Measurements from ENCODE around the gene MPPED1. TPM values are rescaled to one million over a fixed set of nuclear protein-coding genes. Genes with fewer than 3 reads are reported as not detected.

The MPPED1 gene
- total and polyA plus RNA-seq, 8 donors, result 0.19 to 1.5 (median 0.47) TPM; not detected in 4

DNA sequence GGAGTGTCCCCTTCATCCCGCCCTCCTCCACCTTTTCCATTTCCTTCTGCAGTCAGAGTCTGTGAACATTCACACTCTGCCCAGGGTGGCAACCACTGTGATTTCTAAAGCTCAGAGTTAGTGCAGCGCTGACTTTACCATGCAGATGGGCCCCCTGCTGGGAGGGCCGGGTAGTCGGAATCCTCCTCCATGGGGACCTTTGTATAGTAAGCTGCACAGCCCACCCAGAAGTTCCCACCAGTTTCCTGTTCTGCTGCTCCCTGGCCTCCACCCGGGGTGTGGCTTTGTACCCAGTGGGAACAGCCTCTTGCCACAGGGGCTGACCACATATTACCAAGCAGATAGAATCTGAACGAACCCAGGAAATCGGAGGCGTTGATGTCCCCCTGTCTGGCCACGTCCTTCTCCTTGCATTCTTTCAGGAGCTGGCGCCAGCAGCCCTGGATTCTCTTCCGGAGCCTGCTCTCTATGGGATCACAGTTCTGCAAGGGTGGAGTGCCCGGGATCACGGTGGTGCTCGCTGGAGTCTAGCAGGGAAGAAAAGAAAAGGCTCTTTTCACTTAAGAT lies 125.3 kb downstream of the MPPED1 start:
- Histone ChIP-seq H3K9me3 (peaks cover 0 to 7% (median 3%) of the 10 kb centered on the region in 4 donors), H3K4me1 (no peaks in the 10 kb centered on the region), H3K36me3 (peaks cover 0 to 18% (median 0%) of the 10 kb centered on the region in 4 donors), H3K27me3 (no peaks in the 10 kb centered on the region), H3K4me3 (no peak overlapping the region), H3K27ac (no peak overlapping the region)
- peak in 1 of 2 donors; percentile 23 for DNase-seq
- intact Hi-C loops (cut with DNase I; ENCODE audit: low total_unique reads), result no loop called here
- WGBS, 5 donors, result 86 to 91% (median 90%) methylated on average over 13 to 14 of the region's 14 CpGs
- TF ChIP-seq, protein P1, sequence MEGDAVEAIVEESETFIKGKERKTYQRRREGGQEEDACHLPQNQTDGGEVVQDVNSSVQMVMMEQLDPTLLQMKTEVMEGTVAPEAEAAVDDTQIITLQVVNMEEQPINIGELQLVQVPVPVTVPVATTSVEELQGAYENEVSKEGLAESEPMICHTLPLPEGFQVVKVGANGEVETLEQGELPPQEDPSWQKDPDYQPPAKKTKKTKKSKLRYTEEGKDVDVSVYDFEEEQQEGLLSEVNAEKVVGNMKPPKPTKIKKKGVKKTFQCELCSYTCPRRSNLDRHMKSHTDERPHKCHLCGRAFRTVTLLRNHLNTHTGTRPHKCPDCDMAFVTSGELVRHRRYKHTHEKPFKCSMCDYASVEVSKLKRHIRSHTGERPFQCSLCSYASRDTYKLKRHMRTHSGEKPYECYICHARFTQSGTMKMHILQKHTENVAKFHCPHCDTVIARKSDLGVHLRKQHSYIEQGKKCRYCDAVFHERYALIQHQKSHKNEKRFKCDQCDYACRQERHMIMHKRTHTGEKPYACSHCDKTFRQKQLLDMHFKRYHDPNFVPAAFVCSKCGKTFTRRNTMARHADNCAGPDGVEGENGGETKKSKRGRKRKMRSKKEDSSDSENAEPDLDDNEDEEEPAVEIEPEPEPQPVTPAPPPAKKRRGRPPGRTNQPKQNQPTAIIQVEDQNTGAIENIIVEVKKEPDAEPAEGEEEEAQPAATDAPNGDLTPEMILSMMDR (IDR thresholded peaks at IDR 0.05), result no peak
- TF ChIP-seq POLR2AphosphoS5 (IDR thresholded peaks at IDR 0.05), result no peak
- no peak for TF ChIP-seq POLR2A (IDR thresholded peaks at IDR 0.05)
- TF ChIP-seq EP300 (IDR thresholded peaks at IDR 0.05), result no peak

DNA sequence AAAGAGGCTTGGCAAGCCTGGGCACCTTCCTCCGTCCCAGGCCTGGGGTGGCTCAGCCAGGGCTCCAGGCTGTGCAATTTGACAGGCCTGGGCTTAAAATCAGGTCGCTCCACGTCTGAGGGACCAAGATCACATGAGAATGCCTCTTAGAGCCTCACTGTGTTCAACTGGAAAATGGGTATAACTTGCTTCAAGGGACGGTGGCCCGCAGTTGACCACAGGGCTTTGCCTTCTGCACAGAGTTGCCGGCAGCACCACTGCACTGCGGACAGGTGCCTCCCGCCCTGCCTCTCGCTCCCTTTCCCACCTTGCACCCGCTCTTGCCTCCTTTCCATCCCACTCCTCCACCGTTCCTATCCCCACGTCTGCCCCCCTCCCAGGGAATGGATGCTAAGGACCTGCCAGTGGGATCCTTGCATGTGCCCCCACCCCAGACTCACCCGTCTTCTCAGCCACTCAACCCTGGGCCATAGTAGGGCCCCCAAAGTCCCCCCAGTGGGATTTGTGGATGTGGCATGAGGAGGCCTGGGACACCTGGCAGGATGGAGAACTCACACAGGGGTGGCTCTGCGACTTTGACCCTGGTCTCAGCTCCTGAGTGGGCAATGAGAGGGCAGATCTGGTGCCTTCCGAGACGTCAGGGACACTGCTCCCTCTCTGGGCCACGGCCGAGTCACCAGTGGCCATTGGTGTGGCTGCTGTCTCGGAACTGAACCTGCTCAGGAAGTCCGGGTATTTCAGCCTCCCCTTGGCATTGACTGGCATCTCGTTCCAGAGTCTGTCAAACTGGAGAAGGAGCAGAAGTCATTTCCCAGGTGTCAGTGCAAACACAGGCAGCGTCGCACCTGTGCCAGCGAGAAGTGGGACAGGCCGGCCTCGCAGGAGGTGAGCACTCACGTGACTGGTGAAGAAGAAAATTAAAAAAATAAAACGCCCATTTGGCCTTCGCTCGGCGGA lies 128.0 kb downstream of the MPPED1 start:
- WGBS, 5 donors, result 83 to 91% (median 86%) methylated on average over 25 to 31 of the region's 31 CpGs
- intact Hi-C loops (cut with DNase I; ENCODE audit: low total_unique reads), result no loop called here
- H3K4me3 ChIP-seq, result no peak overlapping the region

DNA sequence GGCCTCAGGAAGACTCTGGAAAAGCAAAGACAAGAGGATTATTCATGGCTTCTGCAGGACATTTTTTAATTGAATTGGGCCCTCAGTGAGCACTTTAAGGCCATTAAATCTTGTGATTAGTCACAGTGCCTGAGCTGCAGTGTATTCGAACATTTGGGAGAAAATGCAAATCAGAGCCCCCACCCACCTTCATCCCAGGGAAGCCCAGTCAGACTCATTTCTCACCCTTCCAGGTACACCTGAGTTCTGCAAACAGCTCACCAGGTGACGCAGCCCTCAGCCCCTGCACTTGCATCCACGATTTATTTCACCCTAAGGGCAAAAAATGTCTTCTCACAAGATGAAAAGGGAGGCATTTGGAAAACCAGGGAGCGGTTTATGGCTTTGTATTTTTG lies 128.7 kb downstream of the MPPED1 start:
- no peak for DNase-seq
- intact Hi-C loops (cut with DNase I; ENCODE audit: low total_unique reads), result no loop called here

More for the DNA sequence above, 128.0 kb downstream of the MPPED1 start:
- Histone ChIP-seq H3K36me3 (peaks cover 0 to 18% (median 0%) of the 10 kb centered on the region in 4 donors), H3K4me1 (no peaks in the 10 kb centered on the region), H3K27me3 (no peaks in the 10 kb centered on the region), H3K27ac (no peak overlapping the region), H3K9me3 (peaks cover 0 to 7% (median 3%) of the 10 kb centered on the region in 4 donors)
- no peak for DNase-seq
- TF ChIP-seq POLR2AphosphoS5 (IDR thresholded peaks at IDR 0.05) (no peak), POLR2A (IDR thresholded peaks at IDR 0.05) (no peak), EP300 (IDR thresholded peaks at IDR 0.05) (no peak)
- TF ChIP-seq, protein P1 (IDR thresholded peaks at IDR 0.05), result no peak

DNA sequence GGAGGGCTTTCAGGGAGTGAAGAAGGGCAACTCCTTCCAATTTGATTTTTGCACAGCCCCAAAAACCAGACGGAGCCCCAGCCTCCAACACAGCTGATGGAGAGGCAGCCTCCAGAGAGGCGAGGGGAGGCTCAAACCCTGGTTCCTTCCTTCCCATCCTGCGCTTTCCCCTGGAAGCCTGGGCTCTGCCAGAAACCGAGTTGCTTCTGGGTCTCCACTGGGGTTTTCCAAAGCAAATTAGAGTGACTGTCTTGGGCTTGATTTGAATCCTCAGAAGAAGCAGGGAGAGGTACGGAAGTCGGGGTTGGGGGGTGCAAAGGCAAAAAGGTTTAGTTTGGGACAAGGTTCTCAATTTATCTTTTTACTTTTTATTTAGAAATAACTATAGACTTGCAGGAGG lies 129.2 kb downstream of the MPPED1 start:
- peaks cover 0 to 7% (median 3%) of the 10 kb centered on the region in 4 donors for H3K9me3 ChIP-seq
- peaks cover 0 to 14% (median 0%) of the 10 kb centered on the region in 4 donors for H3K36me3 ChIP-seq
- no peaks in the 10 kb centered on the region for H3K4me1 ChIP-seq
- H3K27me3 ChIP-seq, result no peaks in the 10 kb centered on the region
- TF ChIP-seq, protein P1 (IDR thresholded peaks at IDR 0.05), result no peak
- TF ChIP-seq POLR2AphosphoS5 (IDR thresholded peaks at IDR 0.05), result no peak
- no peak for TF ChIP-seq EP300 (IDR thresholded peaks at IDR 0.05)
- TF ChIP-seq POLR2A (IDR thresholded peaks at IDR 0.05), result no peak
- DNase-seq, result no peak
- no peak overlapping the region for H3K4me3 ChIP-seq
- no peak overlapping the region for H3K27ac ChIP-seq
- intact Hi-C loops (cut with DNase I; ENCODE audit: low total_unique reads), result no loop called here
- WGBS, 5 donors, result 78 to 91% (median 88%) methylated on average over 6 of the region's 6 CpGs

More for the DNA sequence above, 128.7 kb downstream of the MPPED1 start:
- no peak for TF ChIP-seq EP300 (IDR thresholded peaks at IDR 0.05)
- no peak for TF ChIP-seq POLR2A (IDR thresholded peaks at IDR 0.05)
- TF ChIP-seq, protein P1 (IDR thresholded peaks at IDR 0.05), result no peak
- no peak for TF ChIP-seq POLR2AphosphoS5 (IDR thresholded peaks at IDR 0.05)
- no peak overlapping the region for H3K27ac ChIP-seq
- H3K36me3 ChIP-seq, result peaks cover 0 to 15% (median 0%) of the 10 kb centered on the region in 4 donors
- no peaks in the 10 kb centered on the region for H3K27me3 ChIP-seq
- no peaks in the 10 kb centered on the region for H3K4me1 ChIP-seq
- 60 to 73% (median 67%) methylated on average over 4 of the region's 4 CpGs for WGBS, 5 donors
- no peak overlapping the region for H3K4me3 ChIP-seq
- peaks cover 0 to 7% (median 3%) of the 10 kb centered on the region in 4 donors for H3K9me3 ChIP-seq
